ENCODE measurements around the gene SAMM50.

Gene SAMM50

GRCh38 chr22:44045145-44045544, 89.9 kb downstream of the SAMM50 start:
- TF ChIP-seq CTCF (conservative IDR thresholded peaks at IDR 0.05), result no peak
- H3K27ac ChIP-seq, result no peak overlapping the region
